Activated CD4-positive, alpha-beta T cell treated with anti-CD3 and anti-CD28 coated beads, Interleukin-2, amount 10 ng/mL, durations not matched to agents 7 days and 5 days (primary cell): Measurements from ENCODE around the gene DRGX. TPM values are rescaled to one million over a fixed set of nuclear protein-coding genes. Genes with fewer than 3 reads are reported as not detected.

Experiments
- CTCF ChIA-PET: fragments of 350-600 bp; sonication (Branson Sonifier 250); formaldehyde crosslinking; loops from one replicate; lab custom pipeline; 2021; ENCODE audit warnings: antibody characterized with exemption; lab: Charles Lee
- POLR2A ChIA-PET: fragments of 350-600 bp; sonication (Branson Sonifier 250); formaldehyde crosslinking; loops from one replicate; lab custom pipeline; 2021; ENCODE audit warnings: antibody characterized with exemption; lab: Charles Lee
- DNase-seq: peaks from one replicate; pipeline ENCODE4 v3.0.0-alpha.2; 2020
- H3K27ac Mint-ChIP-seq: one replicate; pipeline ENCODE4 v1.8.0; 2021; ENCODE audit warnings: mild to moderate bottlenecking, moderate library complexity, mixed read lengths
- H3K27me3 Mint-ChIP-seq: one replicate; pipeline ENCODE4 v1.8.0; 2021; ENCODE audit warnings: mixed read lengths
- H3K36me3 Mint-ChIP-seq: one replicate; pipeline ENCODE4 v1.8.0; 2021; ENCODE audit warnings: low read depth, mixed read lengths
- H3K4me1 Mint-ChIP-seq: one replicate; pipeline ENCODE4 v1.8.0; 2021; ENCODE audit warnings: mixed read lengths
- H3K4me3 Mint-ChIP-seq: one replicate; pipeline ENCODE4 v1.8.0; 2021; ENCODE audit warnings: mild to moderate bottlenecking, moderate library complexity, mixed read lengths
- H3K9me3 Mint-ChIP-seq: one replicate; pipeline ENCODE4 v1.8.0; 2021; ENCODE audit warnings: mixed read lengths
- total RNA-seq, 2 experiments: library from RNA; stranded (reverse); gene quantifications; one replicate each; pipeline ENCODE4 v1.2.3, GENCODE V29; 2021

Gene DRGX
- total RNA-seq, 2 experiments from 2014 or later, result not detected

DNA sequence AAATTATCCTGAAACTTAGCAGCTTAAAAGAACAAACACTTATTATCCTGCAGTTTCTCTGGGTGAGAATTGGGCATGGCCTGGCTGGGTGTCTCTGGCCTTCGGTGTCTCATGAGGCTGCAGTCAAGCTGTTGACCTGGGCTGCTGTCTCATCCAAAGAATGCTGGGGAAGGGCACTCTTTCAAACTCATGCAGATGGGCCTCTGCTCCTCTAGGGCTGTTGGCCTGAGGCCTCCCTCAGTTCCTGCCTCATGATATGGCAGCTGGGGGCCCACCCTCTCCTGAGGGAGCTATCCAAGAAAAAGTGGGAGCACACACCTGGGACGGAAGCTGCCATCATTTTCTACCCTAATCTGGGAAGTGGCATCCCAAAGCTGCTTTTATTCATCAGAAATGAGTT lies 43.6 kb downstream of the DRGX start:
- ChIA-PET CTCF (no interaction called here), POLR2A (interaction anchor here (0.6 kb wide), 1 partner anchor 44 kb away, joined by 4 read pairs; the partner anchor contains the start of gene DRGX)

DNA sequence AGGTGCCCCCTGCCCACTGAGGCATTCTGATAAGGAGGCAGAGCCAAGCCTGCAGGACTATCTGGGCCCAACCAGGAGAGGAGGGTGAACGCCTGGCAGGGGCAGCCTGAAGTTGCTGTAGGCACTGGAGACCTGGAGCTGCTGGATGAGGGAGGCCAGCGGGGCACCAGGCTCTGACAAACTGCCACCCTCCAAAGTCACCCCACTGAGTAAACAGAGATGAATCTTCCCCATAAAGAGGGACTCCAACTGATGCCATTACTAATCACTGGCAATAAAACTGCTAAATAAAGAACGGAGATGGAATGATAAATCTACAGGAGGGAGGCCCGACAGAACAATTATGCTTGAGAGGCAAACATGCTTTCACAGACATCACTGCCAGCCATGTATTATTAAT lies 44.2 kb downstream of the DRGX start:
- no peak overlapping the region for H3K4me3 Mint-ChIP-seq
- H3K27ac Mint-ChIP-seq, result no peak overlapping the region
- DNase-seq, result no peak
- CTCF ChIA-PET, result no interaction called here
- peaks cover 3% of the 10 kb centered on the region for H3K27me3 Mint-ChIP-seq
- H3K4me1 Mint-ChIP-seq, result no peaks in the 10 kb centered on the region
- POLR2A ChIA-PET, result no interaction called here
- no peaks in the 10 kb centered on the region for H3K36me3 Mint-ChIP-seq
- H3K9me3 Mint-ChIP-seq, result no peaks in the 10 kb centered on the region

More for the DNA sequence above, 43.6 kb downstream of the DRGX start:
- Mint-ChIP-seq H3K4me1 (no peaks in the 10 kb centered on the region), H3K4me3 (no peak overlapping the region), H3K27me3 (no peaks in the 10 kb centered on the region), H3K36me3 (no peaks in the 10 kb centered on the region), H3K9me3 (no peaks in the 10 kb centered on the region), H3K27ac (no peak overlapping the region)
- no peak for DNase-seq

DNA sequence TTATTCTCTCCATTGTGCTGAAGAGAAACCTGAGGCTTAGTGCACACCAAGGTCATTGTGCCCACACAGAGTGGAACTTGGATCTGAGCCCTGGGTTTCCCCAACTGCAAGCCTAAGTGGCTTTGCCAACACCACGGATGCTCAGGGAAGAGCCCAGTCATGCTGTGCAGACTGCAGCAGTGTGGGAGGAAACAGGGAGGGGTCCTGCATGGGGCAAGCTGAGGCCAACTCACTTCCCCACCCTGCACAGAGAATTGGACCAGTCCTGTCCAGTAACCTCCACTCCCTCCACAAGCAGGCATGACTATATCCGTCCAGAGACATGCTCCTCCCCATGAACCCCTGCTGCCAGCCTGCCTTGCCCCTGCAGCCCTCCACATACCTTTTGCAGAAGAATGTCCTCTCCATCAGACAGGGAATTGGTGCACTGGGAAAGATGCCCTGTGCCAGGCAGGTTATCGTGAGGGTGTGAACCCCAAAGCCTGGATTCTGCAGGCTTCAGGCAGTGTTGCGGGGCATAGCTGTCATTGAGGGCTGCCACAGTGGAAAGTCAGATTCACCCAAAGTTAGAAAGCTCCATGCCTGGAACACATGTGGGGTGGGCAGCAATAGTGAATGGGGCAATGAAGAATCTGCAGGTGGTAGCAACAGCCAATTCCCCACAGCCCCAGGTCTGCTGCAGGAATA lies 44.9 kb downstream of the DRGX start:
- ChIA-PET POLR2A (no interaction called here), CTCF (no interaction called here)
- peaks cover 3% of the 10 kb centered on the region for H3K27me3 Mint-ChIP-seq
- H3K36me3 Mint-ChIP-seq, result no peaks in the 10 kb centered on the region
- no peak overlapping the region for H3K4me3 Mint-ChIP-seq
- no peaks in the 10 kb centered on the region for H3K9me3 Mint-ChIP-seq
- H3K4me1 Mint-ChIP-seq, result no peaks in the 10 kb centered on the region
- no peak overlapping the region for H3K27ac Mint-ChIP-seq
- DNase-seq, result no peak

DNA sequence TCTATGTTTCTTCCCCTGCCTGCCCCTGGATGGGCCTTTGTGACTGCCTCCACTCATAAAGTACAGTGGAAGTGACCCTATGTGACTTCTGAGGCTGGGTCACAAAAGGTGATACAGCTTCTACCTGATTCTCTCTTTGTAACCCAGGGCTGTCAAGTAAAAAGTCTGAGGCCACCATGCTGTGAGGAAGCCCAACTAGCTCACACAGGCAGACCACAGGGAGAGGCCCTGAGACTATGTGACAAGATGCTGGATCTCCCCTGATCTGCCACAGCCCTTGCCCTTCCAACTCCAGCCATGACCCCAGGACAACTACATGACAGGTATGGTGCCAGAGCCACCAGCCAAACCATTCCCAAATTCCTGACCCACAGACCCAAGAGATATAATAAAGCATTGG lies 45.8 kb downstream of the DRGX start:
- H3K27ac Mint-ChIP-seq, result no peak overlapping the region
- CTCF ChIA-PET, result no interaction called here
- no peak for DNase-seq
- no peaks in the 10 kb centered on the region for H3K4me1 Mint-ChIP-seq
- peaks cover 6% of the 10 kb centered on the region for H3K27me3 Mint-ChIP-seq
- H3K4me3 Mint-ChIP-seq, result no peak overlapping the region
- H3K9me3 Mint-ChIP-seq, result no peaks in the 10 kb centered on the region
- POLR2A ChIA-PET, result no interaction called here
- H3K36me3 Mint-ChIP-seq, result no peaks in the 10 kb centered on the region

DNA sequence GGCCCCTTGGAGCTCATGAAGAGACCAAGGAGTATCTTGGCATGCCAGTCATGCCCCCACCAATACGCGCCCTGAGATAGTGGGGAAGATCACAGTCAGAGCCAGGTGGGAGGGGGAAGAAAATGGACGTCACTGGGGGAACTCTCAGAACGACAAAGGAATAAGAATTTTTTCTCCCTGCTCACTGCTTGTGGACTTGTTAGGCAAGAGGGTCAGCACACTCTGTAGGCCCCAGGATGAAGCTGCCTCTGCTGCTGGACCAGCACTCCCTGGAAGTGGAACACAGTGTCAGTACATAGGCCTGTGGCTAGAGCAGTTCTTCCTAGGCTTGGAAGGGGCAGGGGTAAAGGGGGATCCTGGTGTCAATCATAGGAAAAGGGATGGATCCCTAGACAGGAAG lies 46.5 kb downstream of the DRGX start:
- H3K4me1 Mint-ChIP-seq, result no peaks in the 10 kb centered on the region
- H3K36me3 Mint-ChIP-seq, result no peaks in the 10 kb centered on the region
- DNase-seq, result no peak
- H3K4me3 Mint-ChIP-seq, result no peak overlapping the region
- no peak overlapping the region for H3K27ac Mint-ChIP-seq
- ChIA-PET CTCF (no interaction called here), POLR2A (no interaction called here)
- no peaks in the 10 kb centered on the region for H3K9me3 Mint-ChIP-seq
- H3K27me3 Mint-ChIP-seq, result peaks cover 8% of the 10 kb centered on the region

DNA sequence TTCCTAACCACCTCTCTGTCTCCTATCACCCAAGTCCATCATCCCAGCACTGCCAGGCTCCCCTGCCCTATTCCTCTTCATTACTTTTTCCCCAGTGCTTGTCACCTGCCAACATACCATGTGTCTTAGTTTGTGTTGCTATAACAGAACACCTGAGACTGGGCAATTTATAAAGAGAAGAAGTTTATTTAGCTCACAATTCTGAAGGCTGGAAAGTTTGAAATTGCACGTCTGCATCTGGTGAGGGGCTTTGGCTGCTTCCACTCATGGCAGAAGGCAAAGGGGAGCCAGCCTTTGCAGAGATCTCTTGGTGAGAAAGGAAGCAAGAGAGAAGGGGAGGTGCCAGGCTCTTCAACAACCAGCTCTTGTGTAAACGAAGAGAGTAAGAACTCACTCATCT lies 47.3 kb downstream of the DRGX start:
- Mint-ChIP-seq H3K27me3 (peaks cover 11% of the 10 kb centered on the region), H3K4me1 (no peaks in the 10 kb centered on the region), H3K27ac (no peak overlapping the region), H3K4me3 (no peak overlapping the region), H3K9me3 (no peaks in the 10 kb centered on the region), H3K36me3 (no peaks in the 10 kb centered on the region)
- DNase-seq, result no peak
- CTCF ChIA-PET, result no interaction called here
- POLR2A ChIA-PET, result no interaction called here

DNA sequence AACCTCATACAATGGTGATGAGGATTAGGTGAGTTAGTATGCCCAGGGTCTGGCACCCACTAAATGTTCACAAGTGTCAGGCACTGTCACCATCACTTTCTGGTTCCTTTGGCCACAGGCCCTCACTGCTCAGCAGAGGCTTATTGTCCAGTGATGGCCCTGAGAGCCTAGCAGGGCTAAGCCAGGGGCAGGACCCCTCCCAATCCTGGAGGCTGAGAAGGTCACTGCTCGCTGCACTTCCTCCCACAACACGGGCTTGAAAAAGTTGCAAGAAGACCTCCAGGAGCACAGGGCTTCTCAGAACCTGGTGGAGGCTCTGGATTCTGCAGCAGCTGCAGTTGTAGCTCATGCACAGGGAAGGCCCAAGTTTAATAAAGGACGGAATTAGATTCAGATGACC lies 48.1 kb downstream of the DRGX start:
- POLR2A ChIA-PET, result no interaction called here

DNA sequence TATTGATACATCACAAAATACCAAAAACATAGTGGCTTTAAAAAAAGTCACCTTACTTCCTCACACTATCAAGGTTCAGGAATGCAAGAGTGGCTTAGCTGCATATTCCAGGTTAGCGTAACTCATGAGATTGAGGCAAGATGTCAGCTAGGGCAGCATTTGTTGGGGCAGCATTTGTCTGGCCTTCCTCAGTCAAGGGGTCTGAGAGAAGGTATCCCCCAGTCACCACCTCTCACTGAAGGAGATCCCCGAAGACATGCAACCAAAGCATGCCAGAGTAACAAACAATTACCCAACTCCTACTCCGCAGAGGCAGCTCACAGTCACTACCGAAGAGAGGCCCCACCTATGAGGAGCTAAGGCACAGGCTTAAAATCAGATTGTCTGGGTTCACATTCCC lies 48.5 kb downstream of the DRGX start:
- Mint-ChIP-seq H3K27ac (no peak overlapping the region), H3K4me1 (no peaks in the 10 kb centered on the region), H3K9me3 (no peaks in the 10 kb centered on the region), H3K36me3 (no peaks in the 10 kb centered on the region), H3K27me3 (peaks cover 11% of the 10 kb centered on the region), H3K4me3 (no peak overlapping the region)
- ChIA-PET POLR2A (no interaction called here), CTCF (no interaction called here)
- no peak for DNase-seq

More for the DNA sequence above, 48.1 kb downstream of the DRGX start:
- Mint-ChIP-seq H3K27me3 (peaks cover 11% of the 10 kb centered on the region), H3K36me3 (no peaks in the 10 kb centered on the region), H3K9me3 (no peaks in the 10 kb centered on the region), H3K4me1 (no peaks in the 10 kb centered on the region), H3K27ac (no peak overlapping the region), H3K4me3 (no peak overlapping the region)
- CTCF ChIA-PET, result no interaction called here
- DNase-seq, result no peak

DNA sequence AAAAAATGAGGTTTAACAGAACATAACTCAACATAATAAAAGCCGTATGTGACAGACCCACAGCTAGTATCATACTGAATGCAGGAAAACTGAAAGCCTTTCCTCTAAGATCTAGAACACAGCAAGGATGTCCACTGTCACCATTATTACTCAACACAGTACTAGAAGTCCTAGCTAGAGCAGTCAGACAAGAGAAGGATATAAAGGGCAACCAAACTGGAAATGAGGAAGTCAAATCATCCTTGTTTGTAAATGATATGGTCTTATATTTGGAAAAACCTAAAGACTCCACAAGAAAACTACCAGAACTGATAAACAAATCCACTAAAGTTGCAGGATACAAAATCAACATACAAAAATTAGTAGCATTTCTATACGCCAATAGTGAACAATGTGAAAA lies 51.0 kb downstream of the DRGX start:
- CTCF ChIA-PET, result no interaction called here
- DNase-seq, result no peak
- no peaks in the 10 kb centered on the region for H3K9me3 Mint-ChIP-seq
- no peak overlapping the region for H3K27ac Mint-ChIP-seq
- no peaks in the 10 kb centered on the region for H3K36me3 Mint-ChIP-seq
- H3K4me1 Mint-ChIP-seq, result no peaks in the 10 kb centered on the region
- no peak overlapping the region for H3K4me3 Mint-ChIP-seq
- peaks cover 11% of the 10 kb centered on the region for H3K27me3 Mint-ChIP-seq
- POLR2A ChIA-PET, result no interaction called here

DNA sequence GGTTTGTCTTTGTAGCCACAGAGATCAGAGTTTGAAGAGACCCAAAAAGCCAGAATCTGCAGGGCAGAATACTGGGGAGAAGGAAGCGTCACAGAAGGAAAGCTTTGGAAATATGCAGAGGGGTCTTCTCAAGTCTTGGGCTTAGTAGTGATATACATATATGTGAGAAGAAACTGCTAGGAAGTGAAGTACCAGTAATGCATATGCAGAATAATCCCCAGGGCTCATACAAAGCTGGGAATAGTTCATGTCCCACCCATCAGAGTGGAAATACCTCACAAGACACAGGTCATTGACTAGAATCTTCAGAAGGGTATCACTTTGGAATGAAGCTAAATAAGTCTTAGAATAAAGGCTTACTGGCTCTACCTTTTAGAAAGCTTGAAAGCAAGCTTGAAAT lies 57.3 kb downstream of the DRGX start:
- ChIA-PET CTCF (no interaction called here), POLR2A (no interaction called here)
- H3K27ac Mint-ChIP-seq, result no peak overlapping the region
- peaks cover 22% of the 10 kb centered on the region for H3K9me3 Mint-ChIP-seq
- peaks cover 16% of the 10 kb centered on the region for H3K4me1 Mint-ChIP-seq
- H3K4me3 Mint-ChIP-seq, result no peak overlapping the region
- H3K36me3 Mint-ChIP-seq, result peaks cover 8% of the 10 kb centered on the region
- H3K27me3 Mint-ChIP-seq, result peaks cover 5% of the 10 kb centered on the region
- no peak for DNase-seq

DNA sequence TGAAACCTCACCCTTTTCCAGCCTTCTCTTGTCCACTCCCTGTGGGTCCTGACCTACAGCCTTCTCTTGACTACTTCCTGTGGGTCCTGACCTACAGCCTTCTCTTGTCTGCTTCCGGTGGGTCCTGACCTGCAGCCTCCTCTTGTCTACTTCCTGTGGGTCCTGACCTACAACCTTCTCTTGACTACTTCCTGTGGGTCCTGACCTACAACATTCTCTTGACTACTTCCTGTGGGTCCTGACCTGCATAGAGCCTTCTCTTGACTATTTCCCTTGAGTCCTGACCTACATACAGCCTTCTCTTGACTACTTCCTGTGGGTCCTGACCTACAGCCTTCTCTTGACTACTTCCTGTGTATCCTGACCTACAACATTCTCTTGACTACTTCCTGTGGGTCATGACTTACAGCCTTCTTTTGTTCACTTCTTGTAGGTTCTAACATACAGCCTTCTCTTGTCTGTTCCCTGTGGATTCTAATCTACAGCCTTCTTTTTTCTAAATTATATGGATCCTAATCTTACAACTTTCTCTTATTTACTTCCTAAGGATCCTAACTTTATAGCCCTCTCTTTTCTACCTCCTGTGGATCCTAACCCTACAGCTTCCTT lies 60.4 kb downstream of the DRGX start:
- H3K27ac Mint-ChIP-seq, result peak overlapping the region; percentile 77
- H3K36me3 Mint-ChIP-seq, result peaks cover 8% of the 10 kb centered on the region
- peak overlapping the region; percentile 18 for H3K4me3 Mint-ChIP-seq
- peaks cover 5% of the 10 kb centered on the region for H3K27me3 Mint-ChIP-seq
- ChIA-PET CTCF (no interaction called here), POLR2A (no interaction called here)
- H3K4me1 Mint-ChIP-seq, result peaks cover 16% of the 10 kb centered on the region
- no peak for DNase-seq
- H3K9me3 Mint-ChIP-seq, result peaks cover 26% of the 10 kb centered on the region

DNA sequence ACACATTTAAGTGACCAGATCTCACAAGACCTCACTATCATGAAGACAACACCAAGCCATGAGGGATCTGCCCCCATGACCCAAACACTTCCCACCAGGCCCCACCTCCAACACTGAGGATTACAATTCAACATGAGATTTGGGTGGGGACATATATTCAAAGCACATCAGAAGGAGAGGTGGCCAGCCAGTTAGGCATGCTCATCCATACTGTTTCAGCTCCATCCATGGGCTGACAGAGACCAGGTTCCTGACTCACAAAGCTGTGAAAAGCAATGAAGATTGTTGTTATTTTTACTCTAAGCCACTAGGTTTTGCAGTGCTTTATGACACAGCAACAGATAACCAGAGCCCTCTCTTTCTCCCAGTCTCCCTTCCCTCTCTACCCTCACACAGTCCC lies 60.9 kb downstream of the DRGX start:
- ChIA-PET CTCF (no interaction called here), POLR2A (no interaction called here)

DNA sequence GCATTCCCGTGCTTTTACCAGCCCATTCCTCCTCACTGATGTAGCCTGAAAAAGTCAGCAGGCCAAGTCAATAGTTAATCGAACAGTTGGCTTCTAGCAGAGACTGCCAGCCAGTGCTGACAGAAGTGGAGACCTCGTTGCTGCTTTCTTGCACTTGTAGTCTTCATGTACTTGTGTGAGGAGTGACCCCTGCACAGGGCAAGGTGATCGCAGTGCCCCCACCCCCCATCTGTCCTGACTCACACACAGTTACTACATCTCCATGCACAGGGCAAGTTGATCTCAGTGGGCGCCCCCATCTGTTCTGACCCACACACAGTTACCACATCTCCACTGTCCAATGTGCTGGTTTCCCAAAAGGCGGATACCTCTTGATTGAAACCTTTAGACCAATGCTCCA lies 62.7 kb downstream of the DRGX start:
- DNase-seq, result no peak
- Mint-ChIP-seq H3K36me3 (peaks cover 8% of the 10 kb centered on the region), H3K4me3 (no peak overlapping the region), H3K27ac (no peak overlapping the region), H3K27me3 (no peaks in the 10 kb centered on the region), H3K4me1 (peaks cover 16% of the 10 kb centered on the region), H3K9me3 (peaks cover 26% of the 10 kb centered on the region)
- ChIA-PET CTCF (no interaction called here), POLR2A (no interaction called here)

More for the DNA sequence above, 60.9 kb downstream of the DRGX start:
- Mint-ChIP-seq H3K27ac (peak overlapping the region; percentile 77), H3K4me3 (peak overlapping the region; percentile 18), H3K27me3 (peaks cover 5% of the 10 kb centered on the region), H3K36me3 (peaks cover 8% of the 10 kb centered on the region), H3K9me3 (peaks cover 26% of the 10 kb centered on the region), H3K4me1 (peaks cover 16% of the 10 kb centered on the region)
- no peak for DNase-seq

DNA sequence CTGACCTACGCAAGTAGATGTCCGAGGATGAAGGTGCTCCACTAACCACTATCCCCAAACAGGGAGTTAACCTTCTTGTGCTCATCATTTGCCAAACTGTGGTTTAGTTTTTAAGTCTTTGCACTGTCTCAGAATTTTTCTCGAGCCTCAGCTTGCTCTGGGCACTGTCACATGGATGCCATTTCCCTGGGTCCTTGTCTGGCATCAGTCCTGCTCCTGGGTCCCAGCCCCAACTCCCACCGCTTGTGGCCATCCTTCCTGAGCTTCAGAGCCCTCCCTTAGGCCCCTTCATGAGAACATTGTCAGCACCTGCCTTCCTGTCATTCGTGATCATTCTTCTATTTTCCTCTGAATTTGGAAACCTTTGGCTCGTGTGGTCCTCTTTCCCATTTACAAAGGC lies 63.1 kb downstream of the DRGX start:
- Mint-ChIP-seq H3K36me3 (peaks cover 8% of the 10 kb centered on the region), H3K27ac (no peak overlapping the region), H3K4me1 (peaks cover 16% of the 10 kb centered on the region), H3K9me3 (peaks cover 26% of the 10 kb centered on the region), H3K4me3 (no peak overlapping the region), H3K27me3 (no peaks in the 10 kb centered on the region)
- ChIA-PET POLR2A (no interaction called here), CTCF (no interaction called here)
- DNase-seq, result no peak
